Panc1 (cell line): ENCODE data around the gene STAT5A. TPM values are rescaled to one million over a fixed set of nuclear protein-coding genes. Genes with fewer than 3 reads are reported as not detected.

Experiments
- ATAC-seq: fragments of 200-7000 bp; cut with Tn5 transposase; 2 replicates; pipeline ENCODE4 v1.9.1; 2020; ENCODE audit warnings: mild to moderate bottlenecking, moderate library complexity
- BruUV-seq: library from RNA; stranded (reverse); fragments of 400-500 nt; replicated peaks from 2 replicates; lab custom pipeline; 2021; lab: Mats Ljungman, UMichigan
- CTCF ChIA-PET: fragments of 300-600 bp; sonication (Branson Sonifier 250); formaldehyde crosslinking; loops from one replicate; lab custom pipeline; 2022; ENCODE audit warnings: antibody characterized with exemption; lab: Charles Lee
- POLR2A ChIA-PET: fragments of 300-600 bp; sonication (Branson Sonifier 250); formaldehyde crosslinking; loops from one replicate; lab custom pipeline; 2022; ENCODE audit warnings: antibody characterized with exemption; lab: Charles Lee
- DNase-seq: peaks from one replicate; pipeline ENCODE4 v3.0.0-alpha.2; 2010; ENCODE audit warnings: low read depth, low spot score
- H3K27ac ChIP-seq: 2 replicates; pipeline ENCODE4 v1.5.1; 2011; ENCODE audit warnings: mild to moderate bottlenecking, low read length, inconsistent platforms
- H3K27me3 ChIP-seq: fragments of 200-500 bp; sonication (Bioruptor generic); 2 replicates; pipeline ENCODE4 v1.6.0; 2014; ENCODE audit warnings: low read length, inconsistent platforms; ENCODE audit not compliant: control insufficient read depth, insufficient read depth
- H3K36me3 ChIP-seq: fragments of 200-500 bp; sonication (Bioruptor generic); 2 replicates; pipeline ENCODE4 v1.5.1; 2014; ENCODE audit warnings: inconsistent platforms, mild to moderate bottlenecking, low read length, moderate library complexity; ENCODE audit not compliant: control insufficient read depth, insufficient read depth
- H3K4me1 ChIP-seq: 2 replicates; pipeline ENCODE4 v1.5.1; 2011; ENCODE audit warnings: inconsistent platforms, mild to moderate bottlenecking, low read length, moderate library complexity; ENCODE audit not compliant: control insufficient read depth, insufficient read depth
- H3K4me3 ChIP-seq, 2 experiments: 2 replicates each; pipeline ENCODE4 v1.5.1; 2011 to 2012; ENCODE audit warnings: low read depth in 2 of 2, low read length in 2 of 2, mild to moderate bottlenecking in 2 of 2, inconsistent platforms in 1 of 2, moderate library complexity in 1 of 2
- H3K9me3 ChIP-seq: fragments of 200-500 bp; sonication (Bioruptor generic); 2 replicates; pipeline ENCODE4 v1.5.1; 2014; ENCODE audit warnings: low read depth, mild to moderate bottlenecking, inconsistent platforms, low read length, moderate library complexity; ENCODE audit not compliant: control insufficient read depth, insufficient read depth
- POLR2AphosphoS5 ChIP-seq: IDR thresholded peaks from 2 replicates; pipeline ENCODE4 v1.6.1; 2012; ENCODE audit warnings: mild to moderate bottlenecking, low read depth, low read length, moderate library complexity
- SIN3A ChIP-seq: IDR thresholded peaks from 2 replicates; pipeline ENCODE4 v1.6.1; 2012; ENCODE audit warnings: low read depth, mild to moderate bottlenecking, low read length, moderate library complexity, borderline replicate concordance; ENCODE audit not compliant: insufficient read depth
- TCF7L2 ChIP-seq: IDR thresholded peaks from 2 replicates; pipeline ENCODE4 v1.6.1; 2011; ENCODE audit warnings: mild to moderate bottlenecking, low read depth, low read length, inconsistent platforms
- in situ Hi-C: cut with HindIII; loops from 2 replicates; pipeline ENCODE4 v1.10.0; 2016; ENCODE audit warnings: low sequenced_read_pairs, low pct_unique_long_range_greater_than_20kb
- intact Hi-C: fragments of 100-400 bp; cut with micrococcal nuclease; formaldehyde crosslinking; loops from one replicate; pipeline ENCODE4 v1.10.0; 2022; ENCODE audit not compliant: unreplicated experiment
- total RNA-seq: library from RNA; stranded (reverse); gene quantifications from one replicate; pipeline ENCODE4 v1.2.1, GENCODE V29; 2021; ENCODE audit not compliant: unreplicated experiment
- TF ChIP-seq, protein P1 (sequence below), 2 experiments: IDR thresholded peaks; 2 replicates each; pipeline ENCODE4 v1.6.1; 2011 to 2012; ENCODE audit warnings: low read depth in 2 of 2, control low read depth in 1 of 2, low read length in 1 of 2, mild to moderate bottlenecking in 1 of 2, moderate library complexity in 1 of 2; ENCODE audit not compliant: insufficient read depth in 1 of 2
- TF ChIP-seq, protein P2 (sequence below): fragments of 450-650 bp; IDR thresholded peaks from 2 replicates; pipeline ENCODE4 v1.5.1; 2017; ENCODE audit warnings: mild to moderate bottlenecking

Gene STAT5A
- total RNA-seq, 1 experiment from 2014 or later, result 26.7 TPM

DNA sequence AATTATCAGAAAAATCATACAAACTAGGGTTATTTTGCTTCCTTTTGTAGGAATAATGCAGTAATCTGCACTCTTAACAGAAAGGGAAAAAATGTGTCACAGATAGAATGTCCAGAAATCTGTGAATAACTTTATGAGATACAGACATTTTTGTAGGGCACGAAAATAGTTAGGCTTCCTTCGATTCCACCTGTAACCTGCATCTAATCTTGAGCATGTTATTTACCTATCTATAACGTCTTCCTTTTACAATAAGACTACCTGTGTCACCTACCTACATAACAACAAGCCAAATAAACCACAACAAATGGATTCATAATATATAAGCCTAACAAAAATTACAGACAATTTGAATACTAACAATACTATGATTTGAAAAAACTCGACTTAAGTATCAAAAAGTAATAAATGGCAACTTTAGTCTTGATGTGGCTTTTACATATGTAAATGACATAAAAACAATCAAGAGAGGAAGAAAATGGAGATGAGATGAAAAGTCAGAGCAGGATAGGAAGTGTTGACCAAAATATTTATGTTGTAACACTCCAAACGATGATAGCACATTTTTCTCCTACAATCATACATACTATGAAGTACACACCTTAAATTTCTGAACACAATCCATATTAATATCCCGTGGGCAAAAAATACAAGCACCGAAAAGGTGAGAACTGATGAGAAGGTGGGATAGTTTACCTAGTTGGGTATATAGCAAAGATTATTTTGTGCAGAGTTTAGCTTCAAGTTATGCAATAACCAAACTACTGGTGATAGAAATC is 14.6 kb upstream of the STAT5A start:
- TF ChIP-seq, protein P1, sequence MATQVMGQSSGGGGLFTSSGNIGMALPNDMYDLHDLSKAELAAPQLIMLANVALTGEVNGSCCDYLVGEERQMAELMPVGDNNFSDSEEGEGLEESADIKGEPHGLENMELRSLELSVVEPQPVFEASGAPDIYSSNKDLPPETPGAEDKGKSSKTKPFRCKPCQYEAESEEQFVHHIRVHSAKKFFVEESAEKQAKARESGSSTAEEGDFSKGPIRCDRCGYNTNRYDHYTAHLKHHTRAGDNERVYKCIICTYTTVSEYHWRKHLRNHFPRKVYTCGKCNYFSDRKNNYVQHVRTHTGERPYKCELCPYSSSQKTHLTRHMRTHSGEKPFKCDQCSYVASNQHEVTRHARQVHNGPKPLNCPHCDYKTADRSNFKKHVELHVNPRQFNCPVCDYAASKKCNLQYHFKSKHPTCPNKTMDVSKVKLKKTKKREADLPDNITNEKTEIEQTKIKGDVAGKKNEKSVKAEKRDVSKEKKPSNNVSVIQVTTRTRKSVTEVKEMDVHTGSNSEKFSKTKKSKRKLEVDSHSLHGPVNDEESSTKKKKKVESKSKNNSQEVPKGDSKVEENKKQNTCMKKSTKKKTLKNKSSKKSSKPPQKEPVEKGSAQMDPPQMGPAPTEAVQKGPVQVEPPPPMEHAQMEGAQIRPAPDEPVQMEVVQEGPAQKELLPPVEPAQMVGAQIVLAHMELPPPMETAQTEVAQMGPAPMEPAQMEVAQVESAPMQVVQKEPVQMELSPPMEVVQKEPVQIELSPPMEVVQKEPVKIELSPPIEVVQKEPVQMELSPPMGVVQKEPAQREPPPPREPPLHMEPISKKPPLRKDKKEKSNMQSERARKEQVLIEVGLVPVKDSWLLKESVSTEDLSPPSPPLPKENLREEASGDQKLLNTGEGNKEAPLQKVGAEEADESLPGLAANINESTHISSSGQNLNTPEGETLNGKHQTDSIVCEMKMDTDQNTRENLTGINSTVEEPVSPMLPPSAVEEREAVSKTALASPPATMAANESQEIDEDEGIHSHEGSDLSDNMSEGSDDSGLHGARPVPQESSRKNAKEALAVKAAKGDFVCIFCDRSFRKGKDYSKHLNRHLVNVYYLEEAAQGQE (IDR thresholded peaks at IDR 0.05; ENCODE audit: insufficient read depth in 1 of 2, low read depth in 2 of 2, low read length in 1 of 2), result no peak
- TF ChIP-seq, protein P2, sequence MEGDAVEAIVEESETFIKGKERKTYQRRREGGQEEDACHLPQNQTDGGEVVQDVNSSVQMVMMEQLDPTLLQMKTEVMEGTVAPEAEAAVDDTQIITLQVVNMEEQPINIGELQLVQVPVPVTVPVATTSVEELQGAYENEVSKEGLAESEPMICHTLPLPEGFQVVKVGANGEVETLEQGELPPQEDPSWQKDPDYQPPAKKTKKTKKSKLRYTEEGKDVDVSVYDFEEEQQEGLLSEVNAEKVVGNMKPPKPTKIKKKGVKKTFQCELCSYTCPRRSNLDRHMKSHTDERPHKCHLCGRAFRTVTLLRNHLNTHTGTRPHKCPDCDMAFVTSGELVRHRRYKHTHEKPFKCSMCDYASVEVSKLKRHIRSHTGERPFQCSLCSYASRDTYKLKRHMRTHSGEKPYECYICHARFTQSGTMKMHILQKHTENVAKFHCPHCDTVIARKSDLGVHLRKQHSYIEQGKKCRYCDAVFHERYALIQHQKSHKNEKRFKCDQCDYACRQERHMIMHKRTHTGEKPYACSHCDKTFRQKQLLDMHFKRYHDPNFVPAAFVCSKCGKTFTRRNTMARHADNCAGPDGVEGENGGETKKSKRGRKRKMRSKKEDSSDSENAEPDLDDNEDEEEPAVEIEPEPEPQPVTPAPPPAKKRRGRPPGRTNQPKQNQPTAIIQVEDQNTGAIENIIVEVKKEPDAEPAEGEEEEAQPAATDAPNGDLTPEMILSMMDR, result no peak
- TF ChIP-seq POLR2AphosphoS5 (no peak), TCF7L2 (no peak), SIN3A (no peak)
- POLR2A ChIA-PET, result interaction anchor here (0.5 kb wide), 1 partner anchor 102 kb away, joined by 3 read pairs; no protein-coding TSS in a partner anchor
- intact Hi-C loops, result loop anchor here (5.0 kb wide), 1 partner anchor 51 kb away; no protein-coding TSS in a partner anchor

DNA sequence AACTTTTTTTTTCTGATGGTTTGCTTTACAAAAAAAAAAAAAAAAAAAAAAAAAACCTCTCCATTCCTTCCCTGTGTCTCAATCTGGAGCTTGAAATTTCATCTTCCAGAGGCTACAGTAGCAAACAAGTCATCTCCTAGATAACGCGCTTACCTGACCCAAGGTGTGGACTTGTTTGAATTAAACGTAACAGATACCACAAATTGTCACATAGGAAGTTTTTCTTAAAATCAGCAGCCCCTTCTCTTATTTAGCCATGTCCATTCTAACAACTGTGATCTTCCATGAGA is 14.1 kb upstream of the STAT5A start:
- intact Hi-C loops (loop anchor here (5.0 kb wide), 1 partner anchor 52 kb away; no protein-coding TSS in a partner anchor), in situ Hi-C loops (no loop called here)
- POLR2A ChIA-PET, result interaction anchor here (0.5 kb wide), 1 partner anchor 102 kb away, joined by 3 read pairs; no protein-coding TSS in a partner anchor
- Histone ChIP-seq H3K4me1 (peaks cover 42% of the 10 kb centered on the region), H3K4me3 (peak overlapping the region; percentile 55 to 87), H3K36me3 (no peaks in the 10 kb centered on the region; the same call in 1 of the 2 replicates), H3K27ac (peak overlapping the region; percentile 94), H3K9me3 (no peaks in the 10 kb centered on the region), H3K27me3 (no peaks in the 10 kb centered on the region)
- BruUV-seq, result no TSS peak
- ATAC-seq (no peak), DNase-seq (no peak)
- no peak for TF ChIP-seq TCF7L2
- TF ChIP-seq POLR2AphosphoS5, result no peak
- TF ChIP-seq SIN3A, result no peak
- TF ChIP-seq, protein P1 (IDR thresholded peaks at IDR 0.05; ENCODE audit: insufficient read depth in 1 of 2, low read depth in 2 of 2, low read length in 1 of 2), result no peak
- TF ChIP-seq, protein P2, result no peak
- CTCF ChIA-PET, result no interaction called here

More for the DNA sequence above, 14.6 kb upstream of the STAT5A start:
- DNase-seq (no peak), ATAC-seq (no peak)
- Histone ChIP-seq H3K9me3 (no peaks in the 10 kb centered on the region), H3K4me1 (peaks cover 47% of the 10 kb centered on the region), H3K4me3 (peak overlapping the region; percentile 55 to 87), H3K27ac (peak overlapping the region; percentile 94), H3K27me3 (no peaks in the 10 kb centered on the region), H3K36me3 (no peaks in the 10 kb centered on the region; the same call in 1 of the 2 replicates)
- BruUV-seq, result no TSS peak
- CTCF ChIA-PET, result no interaction called here
- in situ Hi-C loops, result no loop called here
